GM23248 (cell line): ENCODE measurements around the gene RASSF3.

ENCODE experiments used
- EZH2 ChIP-seq: fragments of 200-600 bp; sonication (generic); IDR thresholded peaks from 2 replicates; pipeline ENCODE4 v1.6.1; 2018; ENCODE audit warnings: antibody characterized with exemption, mild to moderate bottlenecking; ENCODE audit not compliant: insufficient read depth, poor library complexity, severe bottlenecking
- EZH2phosphoT487 ChIP-seq: fragments of 200-600 bp; sonication (generic); IDR thresholded peaks from 2 replicates; pipeline ENCODE4 v1.6.1; 2018; ENCODE audit warnings: antibody characterized with exemption, moderate library complexity, mild to moderate bottlenecking, low read depth; ENCODE audit not compliant: insufficient read depth

DNA sequence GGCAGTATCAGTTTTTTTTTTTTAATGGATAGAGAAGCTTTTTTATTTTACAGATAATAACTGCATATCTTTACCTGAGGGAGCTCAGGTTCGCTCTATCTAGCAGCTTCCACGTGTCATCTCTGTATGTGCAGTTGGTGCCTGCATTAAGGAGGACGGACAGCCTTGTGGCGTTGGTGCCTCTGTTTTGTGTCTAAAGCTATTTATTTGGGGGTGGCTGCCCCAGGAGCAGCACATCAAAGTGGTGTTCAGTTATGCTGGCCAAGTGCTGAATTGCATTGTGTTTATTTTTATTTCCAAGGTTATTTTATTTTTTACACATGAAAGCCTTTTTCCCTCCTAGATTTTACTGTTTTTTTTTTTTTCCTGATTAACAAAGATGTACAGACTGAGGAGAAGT, 59.7 kb downstream of the RASSF3 start:
- TF ChIP-seq EZH2phosphoT487 (no peak), EZH2 (no peak)
